K562 (cell line): ENCODE measurements around the gene RAPGEF5. TPM values are rescaled to one million over a fixed set of nuclear protein-coding genes. Genes with fewer than 3 reads are reported as not detected.

Experiments
- ATAC-seq: fragments of 200-7000 bp; cut with Tn5 transposase; 3 replicates; pipeline ENCODE4 v1.9.1; 2020; ENCODE audit warnings: moderate library complexity
- BruUV-seq: library from RNA; stranded (reverse); fragments of 400-500 nt; replicated peaks from 2 replicates; lab custom pipeline; 2021; lab: Mats Ljungman, UMichigan
- CTCF ChIA-PET: fragments of 300-600 bp; formaldehyde crosslinking; extraction: SDS; loops from one replicate; lab custom pipeline; 2021; ENCODE audit warnings: low intra/inter-chr PET ratio; lab: Yijun Ruan, JAX
- POLR2A ChIA-PET: fragments of 300-600, 350-650 bp; sonication (Branson Sonifier 250); formaldehyde crosslinking; extraction: SDS; loops from one replicate; lab custom pipeline; 2021; ENCODE audit warnings: antibody characterized with exemption, inconsistent platforms; lab: Yijun Ruan, JAX
- DNase-seq, 4 experiments: peaks; one replicate each; pipeline versions ENCODE4 v3.0.0 to v3.0.0-alpha.2; 2011 to 2018; ENCODE audit warnings: low spot score in 3 of 4, mixed read lengths in 3 of 4; ENCODE audit errors: extremely low read depth in 1 of 4
- FAIRE-seq: peaks from 2 replicates; lab custom pipeline; 2011; peaks lifted over from hg19 to GRCh38; lab: Jason Lieb, UNC
- H2AFZ ChIP-seq: 2 replicates; pipeline ENCODE4 v1.6.0; 2011; ENCODE audit warnings: low read depth, low read length, control low read depth, inconsistent platforms
- H3K27ac ChIP-seq: fragments of 200-600 bp; 3 replicates; pipeline ENCODE4 v1.8.0; 2011; ENCODE audit warnings: low read depth, mild to moderate bottlenecking, control low read depth, inconsistent platforms, low read length, moderate library complexity, mixed read lengths; ENCODE audit errors: extremely low read depth
- H3K27me3 ChIP-seq, 2 experiments: fragments of 300-600 bp in 1 of 2; 2 replicates in 1 of 2; 3 replicates in 1 of 2; pipeline versions ENCODE4 v1.6.0 to v1.8.0; 2011; ENCODE audit warnings: inconsistent platforms in 2 of 2, low read length in 2 of 2, mild to moderate bottlenecking in 1 of 2, mixed read lengths in 1 of 2, moderate library complexity in 1 of 2; ENCODE audit not compliant: control insufficient read depth in 2 of 2, insufficient read depth in 2 of 2
- H3K36me3 ChIP-seq: fragments of 300-600 bp; 3 replicates; pipeline ENCODE4 v1.8.0; 2011; ENCODE audit warnings: mild to moderate bottlenecking, low read length, inconsistent platforms; ENCODE audit not compliant: control insufficient read depth, insufficient read depth
- H3K4me1 ChIP-seq, 2 experiments: fragments of 200-600 bp in 1 of 2; replicated peaks in 1 of 2; 2 replicates in 1 of 2; 3 replicates in 1 of 2; pipeline versions ENCODE4 v1.5.1 to v1.8.0; 2011; ENCODE audit warnings: inconsistent platforms in 2 of 2, low read length in 2 of 2, mild to moderate bottlenecking in 1 of 2, mixed read lengths in 1 of 2, moderate library complexity in 1 of 2; ENCODE audit not compliant: control insufficient read depth in 2 of 2, insufficient read depth in 2 of 2
- H3K4me2 ChIP-seq: 2 replicates; pipeline ENCODE4 v1.6.1; 2011; ENCODE audit warnings: low read length, control low read depth, inconsistent platforms, mixed read lengths; ENCODE audit not compliant: insufficient read depth
- H3K4me3 ChIP-seq: fragments of 200-600 bp; sonication (generic), shearing (Covaris generic); 2 replicates; pipeline ENCODE4 v1.5.1; 2016; ENCODE audit warnings: control low read depth, inconsistent platforms
- H3K79me2 ChIP-seq: fragments of 200-600 bp; 3 replicates; pipeline ENCODE4 v1.8.0; 2011; ENCODE audit warnings: low read length, inconsistent platforms; ENCODE audit not compliant: control insufficient read depth, insufficient read depth
- H3K9ac ChIP-seq, 2 experiments: 2 replicates each; pipeline versions ENCODE4 v1.6.0 to v1.6.1; 2011; ENCODE audit warnings: low read depth in 2 of 2, low read length in 2 of 2, control low read depth in 1 of 2, inconsistent platforms in 1 of 2, mild to moderate bottlenecking in 1 of 2, mixed read lengths in 1 of 2; ENCODE audit not compliant: insufficient read depth in 1 of 2
- H3K9me1 ChIP-seq: one replicate; pipeline ENCODE4 v1.6.0; 2011; ENCODE audit warnings: inconsistent platforms, mild to moderate bottlenecking, low read length, moderate library complexity; ENCODE audit not compliant: control insufficient read depth, insufficient read depth
- H3K9me3 ChIP-seq: replicated peaks from 2 replicates; pipeline ENCODE4 v1.5.1; 2011; ENCODE audit warnings: low read depth, low read length, inconsistent platforms; ENCODE audit not compliant: control insufficient read depth, insufficient read depth
- H4K20me1 ChIP-seq: replicated peaks from 2 replicates; pipeline ENCODE4 v1.6.1; 2011; ENCODE audit warnings: low read length, inconsistent platforms, mixed read lengths; ENCODE audit not compliant: control insufficient read depth, insufficient read depth
- ARID1B ChIP-seq: fragments of 450-650 bp; IDR thresholded peaks from 2 replicates; pipeline ENCODE4 v1.6.1; 2016; ENCODE audit warnings: antibody characterized with exemption, mild to moderate bottlenecking, inconsistent platforms
- CBFA2T2 ChIP-seq: fragments of 450-650 bp; conservative IDR thresholded peaks from 2 replicates; pipeline ENCODE4 v1.6.1; 2017; ENCODE audit warnings: mild to moderate bottlenecking
- CBFA2T3 ChIP-seq: fragments of 450-650 bp; IDR thresholded peaks from 2 replicates; pipeline ENCODE4 v1.6.1; 2017
- CBX2 ChIP-seq: fragments of 200-600 bp; sonication (generic); IDR thresholded peaks from one replicate; pipeline ENCODE4 v1.6.1; 2012; ENCODE audit warnings: mild to moderate bottlenecking, low read length, inconsistent platforms; ENCODE audit not compliant: insufficient read depth, poor library complexity, severe bottlenecking
- DPF2 ChIP-seq: fragments of 450-650 bp; IDR thresholded peaks from 2 replicates; pipeline ENCODE4 v1.6.1; 2016
- EP400 ChIP-seq: fragments of 450-650 bp; IDR thresholded peaks from 2 replicates; pipeline ENCODE4 v1.6.1; 2017; ENCODE audit warnings: antibody characterized with exemption, mild to moderate bottlenecking, moderate library complexity
- FUS ChIP-seq: fragments of 200-400 bp; formaldehyde crosslinking; optimal IDR thresholded peaks from 2 replicates; pipeline ENCODE3; 2017; ENCODE audit warnings: low read depth, low read length
- GABPA ChIP-seq: fragments of 200-800 bp; sonication (Bioruptor generic); conservative IDR thresholded peaks from 2 replicates; pipeline ENCODE4 v1.6.1; 2016; ENCODE audit warnings: low read depth, missing genetic modification characterization, missing compliant biosample characterization
- HDAC1 ChIP-seq, 2 experiments: fragments of 450-650 bp; IDR thresholded peaks; 2 replicates each; pipeline ENCODE4 v1.6.1; 2016 to 2017; ENCODE audit warnings: inconsistent platforms in 1 of 2, mild to moderate bottlenecking in 1 of 2, moderate library complexity in 1 of 2
- HDAC2 ChIP-seq: fragments of 450-650 bp; IDR thresholded peaks from 2 replicates; pipeline ENCODE4 v1.6.1; 2016; ENCODE audit warnings: mild to moderate bottlenecking
- MAFG ChIP-seq: fragments of 450-650 bp; conservative IDR thresholded peaks from 2 replicates; pipeline ENCODE4 v1.6.1; 2016; ENCODE audit warnings: missing genetic modification characterization, missing compliant biosample characterization
- NCOR1 ChIP-seq: fragments of 450-650 bp; IDR thresholded peaks from 2 replicates; pipeline ENCODE4 v1.6.1; 2016; ENCODE audit warnings: mild to moderate bottlenecking, moderate library complexity
- NFE2 ChIP-seq: IDR thresholded peaks from 2 replicates; pipeline ENCODE4 v1.6.1; 2014; ENCODE audit warnings: antibody characterized with exemption, low read depth
- PHF8 ChIP-seq: fragments of 200-600 bp; sonication (generic); IDR thresholded peaks from 2 replicates; pipeline ENCODE4 v1.6.1; 2012; ENCODE audit warnings: mixed run types, mild to moderate bottlenecking, inconsistent platforms, low read length, moderate library complexity, borderline replicate concordance
- RCOR1 ChIP-seq, 2 experiments: IDR thresholded peaks; 2 replicates each; pipeline ENCODE4 v1.6.1; 2012; ENCODE audit warnings: low read depth in 2 of 2, low read length in 2 of 2, borderline replicate concordance in 1 of 2, improper control_type of control experiment in 1 of 2
- SLC30A9 ChIP-seq: fragments of 250-450 bp; sonication (Bioruptor Pico); IDR thresholded peaks from 2 replicates; pipeline ENCODE4 v1.8.0; 2022; ENCODE audit warnings: mild to moderate bottlenecking, moderate library complexity
- SMARCA4 ChIP-seq: fragments of 450-650 bp; IDR thresholded peaks from 2 replicates; pipeline ENCODE4 v1.6.1; 2016
- SOX6 ChIP-seq: fragments of 450-650 bp; IDR thresholded peaks from 2 replicates; pipeline ENCODE4 v1.6.1; 2014; ENCODE audit warnings: mild to moderate bottlenecking
- TAF1 ChIP-seq: IDR thresholded peaks from 2 replicates; pipeline ENCODE4 v1.6.1; 2011; ENCODE audit warnings: mild to moderate bottlenecking, low read length, moderate library complexity; ENCODE audit not compliant: insufficient read depth, control insufficient read depth, severe bottlenecking; ENCODE audit errors: extremely low read depth
- TEAD4 ChIP-seq, 2 experiments: sonication (generic) in 1 of 2; formaldehyde crosslinking in 1 of 2; IDR thresholded peaks; 2 replicates each; pipeline versions ENCODE4 v1.6.1 to v1.8.0; 2012 to 2022; ENCODE audit warnings: borderline replicate concordance in 1 of 2, inconsistent platforms in 1 of 2, low read length in 1 of 2, mild to moderate bottlenecking in 1 of 2, missing genetic modification reagents in 1 of 2
- WGBS: fragments of 100-300 bp; shearing (Covaris generic); methylation state at CpG from one replicate; pipeline ENCODE4 v1.1.6; 2016; ENCODE audit warnings: low coverage, mixed read lengths; ENCODE audit not compliant: insufficient coverage; ENCODE audit errors: missing lambda C conversion rate; 5-methylcytosine and 5-hydroxymethylcytosine counted together
- in situ Hi-C: fragments of 300-500 bp; cut with MboI; formaldehyde crosslinking; loops from 4 replicates; pipeline ENCODE4 v1.15.0; 2018; ENCODE audit warnings: inconsistent platforms, mixed read lengths
- intact Hi-C: fragments of 100-400 bp; cut with micrococcal nuclease; formaldehyde crosslinking; loops from 2 replicates; pipeline ENCODE4 v1.14.2; 2022
- polyA plus RNA-seq, 8 experiments: library from polyadenylated mRNA; depleted of rRNA in 4 of 8; stranded (reverse) in 5 of 8; unstranded in 3 of 8; fragments of >200 nt; fragmentation: Nextera tagmentation in 2 of 8; fragmentation: Illumina TruSeq in 1 of 8; extraction: Ambion mirVana in 2 of 8; extraction: Trizol in 1 of 8; gene quantifications; 2 replicates each; pipeline versions ENCODE4 v1.2.1 to v1.2.3, GENCODE V29; 2011 to 2014; ENCODE audit warnings: inconsistent platforms in 1 of 8, missing spikeins in 1 of 8
- total RNA-seq, 7 experiments: library from RNA; depleted of rRNA in 6 of 7; stranded (reverse); fragments of >200 nt in 6 of 7; fragmentation: Illumina TruSeq in 2 of 7; extraction: Trizol in 2 of 7; gene quantifications; 2 replicates each; pipeline versions ENCODE4 v1.2.1 to v1.2.3, GENCODE V29; 2011 to 2021; ENCODE audit warnings: low replicate concordance in 1 of 7
- TF ChIP-seq, protein P1 (sequence below): fragments of 450-650 bp; formaldehyde crosslinking; IDR thresholded peaks from 2 replicates; pipeline ENCODE4 v1.4.0; 2020; ENCODE audit warnings: mild to moderate bottlenecking, moderate library complexity
- TF ChIP-seq, protein P2 (sequence below), 2 experiments: fragments of 450-650 bp; conservative IDR thresholded peaks; 2 replicates each; pipeline ENCODE4 v1.6.1; 2017; ENCODE audit warnings: mild to moderate bottlenecking in 2 of 2, moderate library complexity in 2 of 2

The RAPGEF5 gene
- total and polyA plus RNA-seq, 9 of the 15 experiments (the other 6 are each of a cell fraction or from before 2014, with no cell fraction given): 0.39 to 2.0 (median 1.1) TPM

GRCh38 chr7:22373388-22373787, 16.4 kb upstream of the RAPGEF5 start:
- Histone ChIP-seq H3K4me3 (no peak overlapping the region), H2AFZ (peak overlapping the region; percentile 78), H3K27me3 (no peaks in the 10 kb centered on the region), H4K20me1 (no peaks in the 10 kb centered on the region), H3K27ac (peak overlapping the region; percentile 53), H3K9ac (peak overlapping the region in 1 of 2 experiments; percentile 31; a peak in 1 of 4 replicates), H3K9me3 (no peaks in the 10 kb centered on the region), H3K4me2 (peak overlapping the region; percentile 48), H3K4me1 (peaks cover 0 to 23% of the 10 kb centered on the region in 2 experiments; a peak in 4 of 5 replicates), H3K79me2 (no peaks in the 10 kb centered on the region), H3K9me1 (no peaks in the 10 kb centered on the region), H3K36me3 (no peaks in the 10 kb centered on the region)
- ChIA-PET POLR2A (interaction anchor here (0.6 to 3.6 kb wide), 5 partner anchors 12 to 34 kb away, joined by 3 to 16 read pairs (median 3); no protein-coding TSS in a partner anchor), CTCF (no interaction called here)
- no TSS peak for BruUV-seq
- in situ Hi-C loops: no loop called here
- FAIRE-seq (peak; percentile 61), DNase-seq (peak in 2 of 4 experiments; percentile 28 to 65), ATAC-seq (peak; percentile 48)
- intact Hi-C loops: no loop called here
- 0% methylated on average over 3 of the region's 3 CpGs for WGBS
- peak; percentile 62 for TF ChIP-seq SMARCA4
- peak; percentile 72 for TF ChIP-seq SOX6
- peak; percentile 81 for TF ChIP-seq ARID1B
- TF ChIP-seq SLC30A9 (CRISPR knock-in tag): no peak
- TF ChIP-seq MAFG (tag): 0 out of 2 replicates have a peak, but pooled peaks have one; percentile 5
- peak; percentile 85 for TF ChIP-seq CBFA2T3
- no peak for TF ChIP-seq FUS
- TF ChIP-seq, protein P1, sequence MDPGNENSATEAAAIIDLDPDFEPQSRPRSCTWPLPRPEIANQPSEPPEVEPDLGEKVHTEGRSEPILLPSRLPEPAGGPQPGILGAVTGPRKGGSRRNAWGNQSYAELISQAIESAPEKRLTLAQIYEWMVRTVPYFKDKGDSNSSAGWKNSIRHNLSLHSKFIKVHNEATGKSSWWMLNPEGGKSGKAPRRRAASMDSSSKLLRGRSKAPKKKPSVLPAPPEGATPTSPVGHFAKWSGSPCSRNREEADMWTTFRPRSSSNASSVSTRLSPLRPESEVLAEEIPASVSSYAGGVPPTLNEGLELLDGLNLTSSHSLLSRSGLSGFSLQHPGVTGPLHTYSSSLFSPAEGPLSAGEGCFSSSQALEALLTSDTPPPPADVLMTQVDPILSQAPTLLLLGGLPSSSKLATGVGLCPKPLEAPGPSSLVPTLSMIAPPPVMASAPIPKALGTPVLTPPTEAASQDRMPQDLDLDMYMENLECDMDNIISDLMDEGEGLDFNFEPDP (CRISPR knock-in tag): no peak
- TF ChIP-seq NFE2: 0 out of 2 replicates have a peak, but pooled peaks have one; percentile 7
- no peak for TF ChIP-seq TAF1
- 0 out of 2 replicates have a peak, but pooled peaks have one; percentile 31 for TF ChIP-seq HDAC2
- peak; percentile 64 for TF ChIP-seq DPF2
- peak; percentile 65 for TF ChIP-seq NCOR1
- peak in 1 of 2 experiments; percentile 40; a peak in 2 of 4 replicates for TF ChIP-seq HDAC1 (IDR thresholded peaks at IDR 0.05)
- no peak for TF ChIP-seq CBX2
- no peak for TF ChIP-seq PHF8
- peak; percentile 22; the same call in 1 of the 2 replicates for TF ChIP-seq EP400
- peak; percentile 36; the same call in 1 of the 2 replicates for TF ChIP-seq TEAD4 (IDR thresholded peaks at IDR 0.05; ENCODE audit: low read length)
- TF ChIP-seq TEAD4 (CRISPR knock-in tag; IDR thresholded peaks at IDR 0.05; ENCODE audit: borderline replicate concordance): no peak
- peak; percentile 64 for TF ChIP-seq CBFA2T2
- peak; percentile 58 for TF ChIP-seq GABPA (tag)
- TF ChIP-seq, protein P2, sequence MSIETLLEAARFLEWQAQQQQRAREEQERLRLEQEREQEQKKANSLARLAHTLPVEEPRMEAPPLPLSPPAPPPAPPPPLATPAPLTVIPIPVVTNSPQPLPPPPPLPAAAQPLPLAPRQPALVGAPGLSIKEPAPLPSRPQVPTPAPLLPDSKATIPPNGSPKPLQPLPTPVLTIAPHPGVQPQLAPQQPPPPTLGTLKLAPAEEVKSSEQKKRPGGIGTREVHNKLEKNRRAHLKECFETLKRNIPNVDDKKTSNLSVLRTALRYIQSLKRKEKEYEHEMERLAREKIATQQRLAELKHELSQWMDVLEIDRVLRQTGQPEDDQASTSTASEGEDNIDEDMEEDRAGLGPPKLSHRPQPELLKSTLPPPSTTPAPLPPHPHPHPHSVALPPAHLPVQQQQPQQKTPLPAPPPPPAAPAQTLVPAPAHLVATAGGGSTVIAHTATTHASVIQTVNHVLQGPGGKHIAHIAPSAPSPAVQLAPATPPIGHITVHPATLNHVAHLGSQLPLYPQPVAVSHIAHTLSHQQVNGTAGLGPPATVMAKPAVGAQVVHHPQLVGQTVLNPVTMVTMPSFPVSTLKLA (conservative IDR thresholded peaks at IDR 0.05): 0 out of 4 replicates have a peak, but pooled peaks have one; percentile 27 to 35
- peak in 1 of 2 experiments; percentile 83; a peak in 1 of 4 replicates for TF ChIP-seq RCOR1 (IDR thresholded peaks at IDR 0.05; ENCODE audit: borderline replicate concordance in 1 of 2, low read depth in 2 of 2, low read length in 2 of 2)
